Left hindlimb (tissue), 1 donor: ENCODE measurements around the gene BBS1.
"Not testable (repeated sequence)": the region's sequence is repeated elsewhere in the genome, so short reads cannot be mapped to it uniquely, and the experiment has no call there.

Source experiments
- DNase-seq: peaks from one replicate; pipeline ENCODE4 v3.0.0-alpha.2; 2018

Gene BBS1

DNA sequence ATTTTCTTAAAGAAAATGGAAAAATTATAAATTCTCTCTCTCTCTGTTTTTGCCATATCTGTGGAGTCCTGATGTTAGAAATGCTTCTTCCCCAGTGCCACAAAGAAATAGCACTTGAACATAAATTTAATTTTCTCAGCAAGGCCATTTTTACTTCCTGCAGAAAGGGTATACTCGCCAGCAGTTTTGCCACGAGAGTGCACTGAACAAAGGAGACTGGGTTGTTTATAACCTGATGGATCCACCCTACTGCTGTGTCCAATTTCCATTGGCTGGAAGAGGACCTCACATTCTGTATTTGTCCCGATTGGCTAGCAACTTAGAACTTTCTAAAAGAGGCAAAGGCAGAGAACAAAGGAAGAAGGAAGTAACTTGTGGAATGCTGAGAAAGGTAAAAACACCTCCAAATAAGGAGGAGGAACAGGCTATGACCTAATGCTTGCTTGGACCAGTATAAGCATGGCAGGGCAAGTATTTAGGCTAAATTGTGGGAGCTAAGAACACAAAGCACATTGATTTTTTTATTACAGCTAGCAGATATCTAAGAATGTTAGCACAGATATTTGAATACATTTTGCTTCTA, 72.2 kb downstream of the BBS1 start:
- DNase-seq = not testable (repeated sequence)
